Colon (tissue), 2 donors: Measurements from ENCODE around the gene ELF5.

Source experiments
- FAIRE-seq: peaks from 2 replicates; lab custom pipeline; 2012; peaks lifted over from hg19 to GRCh38; lab: Jason Lieb, UNC
- donor health status: control.
- donor health status: control.

The ELF5 gene

DNA sequence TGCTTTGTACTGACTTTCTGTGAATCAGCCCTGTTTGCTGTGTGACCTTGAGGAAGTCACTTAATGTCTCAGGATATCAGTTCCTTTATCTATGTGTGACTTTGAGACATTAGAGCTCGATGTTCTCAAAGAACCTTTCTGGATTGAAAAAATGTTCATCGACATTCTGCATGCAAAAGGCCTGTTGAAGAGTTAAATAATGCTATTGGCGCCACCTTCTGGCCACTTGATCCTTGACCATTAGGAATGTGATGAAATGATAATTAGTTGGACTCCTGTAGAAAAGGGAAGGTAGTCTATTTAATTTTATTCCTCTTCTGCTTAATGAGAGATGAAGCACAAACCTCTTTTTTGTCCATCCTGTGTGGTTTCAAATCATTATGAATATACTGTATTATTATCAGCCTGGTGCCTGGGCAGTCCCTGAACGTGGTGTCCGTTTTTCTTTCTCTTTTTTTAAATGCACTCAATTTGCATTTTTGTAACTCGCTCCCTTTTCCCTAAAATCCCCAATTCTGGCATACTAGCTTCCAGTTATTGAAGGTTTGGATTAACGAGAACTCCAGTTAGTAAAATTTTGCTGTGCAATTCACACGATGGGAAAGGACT is 20.7 kb downstream of the ELF5 start:
- no peak for FAIRE-seq

DNA sequence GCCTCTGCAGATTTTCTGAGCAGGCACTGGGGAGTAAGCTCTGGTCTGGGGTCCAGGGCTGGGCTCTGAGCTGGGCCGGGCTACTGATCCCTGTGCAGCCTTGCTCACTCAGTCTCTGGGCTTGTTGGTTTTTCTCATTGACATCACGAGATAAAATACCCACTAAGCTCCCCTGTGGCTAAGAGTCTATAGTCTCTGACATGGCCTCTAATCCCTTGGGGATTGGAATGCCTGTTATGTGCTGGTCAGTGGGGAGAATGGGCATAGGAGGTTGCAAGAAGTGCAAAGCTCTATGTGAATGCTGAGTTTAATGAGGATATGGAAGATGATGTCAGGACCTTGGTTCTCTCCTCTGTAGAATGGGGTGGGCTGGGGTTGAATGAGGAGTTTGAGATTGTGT is 23.3 kb downstream of the ELF5 start:
- no peak for FAIRE-seq

DNA sequence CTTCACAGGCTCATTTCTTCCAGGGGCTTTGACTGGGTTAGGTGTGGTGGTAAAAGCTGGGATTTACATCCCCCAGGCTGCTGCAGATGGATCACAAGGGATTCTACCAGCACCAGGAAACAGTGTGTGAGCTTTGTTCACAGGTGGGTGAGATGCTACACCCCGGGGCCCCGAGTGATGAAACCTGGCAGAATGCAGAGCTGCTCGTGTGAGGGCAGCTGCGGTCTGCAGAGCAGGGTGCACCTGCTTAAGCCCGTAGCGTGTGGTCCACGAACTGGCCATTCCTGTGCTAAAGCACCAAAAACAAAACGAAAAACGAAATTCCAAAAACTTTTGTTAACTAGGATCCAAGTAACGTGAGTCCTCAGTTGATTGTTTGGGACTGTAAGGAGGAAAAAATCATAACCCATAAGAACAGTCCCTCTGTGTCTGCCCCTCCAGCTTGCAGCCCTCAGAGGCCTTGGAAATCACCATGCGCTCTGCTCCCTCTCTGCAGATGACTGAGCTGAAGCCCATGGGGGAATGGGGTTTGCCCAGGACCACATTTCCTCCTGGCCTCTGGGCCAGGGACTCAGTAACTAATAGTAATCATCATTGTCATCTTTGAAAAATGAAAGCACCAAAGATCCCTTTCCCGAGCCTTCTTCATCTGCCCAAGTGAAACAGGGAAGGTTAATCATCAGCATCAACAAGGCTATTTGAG is 24.6 kb downstream of the ELF5 start:
- no peak for FAIRE-seq

DNA sequence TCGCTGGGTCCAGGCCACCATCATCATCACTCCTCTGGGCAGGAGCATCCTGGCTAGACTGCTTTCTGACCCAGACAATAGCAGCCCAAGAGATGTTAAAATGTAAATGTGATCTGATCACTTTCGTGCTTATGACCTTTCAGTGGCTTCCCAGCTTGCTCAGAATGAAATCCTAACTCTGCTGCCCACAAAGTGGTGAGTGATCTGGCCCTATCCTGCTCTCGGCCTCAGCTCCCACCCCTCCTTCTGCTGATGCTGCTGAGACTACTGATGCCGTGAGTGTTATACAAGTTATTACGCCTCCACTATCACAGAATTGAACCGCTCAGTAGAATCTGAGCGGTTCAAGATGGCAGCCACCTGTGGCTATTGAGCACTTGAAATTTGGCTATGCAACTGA is 26.2 kb downstream of the ELF5 start:
- no peak for FAIRE-seq

DNA sequence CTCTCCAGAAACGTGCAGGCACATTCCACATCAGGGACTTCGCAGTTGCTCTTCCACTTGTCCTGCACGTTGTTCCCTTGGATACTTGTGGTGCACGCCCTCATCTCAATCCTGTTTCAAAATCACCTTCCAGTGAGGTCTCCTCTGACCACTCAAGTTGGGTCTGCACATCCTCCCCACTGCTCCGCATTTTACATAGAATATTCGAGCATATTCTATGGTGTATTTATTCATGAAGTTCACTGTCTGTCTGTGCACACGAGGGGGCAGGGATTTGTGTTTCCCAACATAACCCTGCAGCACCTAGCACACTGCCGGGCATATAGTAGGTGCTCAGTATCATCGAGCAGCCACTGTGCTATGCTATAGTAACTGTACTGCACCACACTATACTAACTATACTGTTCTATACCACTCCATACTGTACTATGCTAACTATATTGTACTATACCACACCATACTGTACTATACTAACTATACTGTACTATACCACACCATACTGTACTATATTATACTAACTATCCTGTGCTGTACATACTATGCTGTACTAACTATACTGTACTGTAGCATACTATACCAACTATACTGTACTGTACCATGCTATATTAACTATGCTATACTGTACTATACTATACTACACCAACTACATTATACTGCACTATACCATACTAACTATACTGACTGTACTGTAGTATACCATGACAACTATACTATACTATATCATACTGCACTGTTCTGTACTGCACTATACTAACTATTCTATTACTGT is 30.3 kb downstream of the ELF5 start:
- FAIRE-seq, result no peak

DNA sequence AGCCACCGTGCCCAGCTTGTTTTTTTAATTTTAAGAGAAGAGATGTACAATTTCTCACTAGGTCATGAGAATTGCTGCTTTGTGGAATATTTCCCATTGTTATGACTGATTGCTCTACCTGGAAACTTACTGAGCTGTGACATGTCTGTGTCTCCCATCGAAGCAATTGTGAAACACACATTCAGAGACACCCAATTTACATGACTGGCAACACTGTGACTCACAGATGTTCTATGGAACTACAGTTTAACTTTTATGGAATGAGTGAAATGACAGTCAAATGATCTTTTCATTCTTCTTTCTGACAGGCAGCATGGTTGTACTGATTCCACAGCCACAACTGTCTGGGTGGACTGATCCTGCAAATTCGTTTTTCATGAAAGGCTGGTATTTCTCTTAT is 32.3 kb downstream of the ELF5 start:
- no peak for FAIRE-seq

DNA sequence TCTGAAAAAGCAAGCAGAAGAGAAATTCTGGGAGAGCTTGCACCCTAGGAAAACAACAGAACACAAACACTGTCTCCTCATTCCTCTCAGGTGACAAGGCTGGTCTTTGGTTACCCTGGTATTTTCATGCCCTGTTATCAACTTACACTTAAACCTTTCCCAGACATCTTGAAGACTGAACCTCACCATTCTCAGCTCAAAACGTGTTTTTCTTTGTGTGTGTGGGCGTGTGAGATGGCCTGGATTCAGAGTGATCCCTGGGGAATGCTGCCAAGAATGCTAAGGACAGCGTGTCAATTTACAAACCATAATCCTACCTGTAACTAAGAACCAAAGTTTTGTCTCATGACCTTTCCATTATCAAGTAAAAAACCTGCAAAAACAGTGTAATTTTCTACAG is 33.3 kb downstream of the ELF5 start:
- no peak for FAIRE-seq

DNA sequence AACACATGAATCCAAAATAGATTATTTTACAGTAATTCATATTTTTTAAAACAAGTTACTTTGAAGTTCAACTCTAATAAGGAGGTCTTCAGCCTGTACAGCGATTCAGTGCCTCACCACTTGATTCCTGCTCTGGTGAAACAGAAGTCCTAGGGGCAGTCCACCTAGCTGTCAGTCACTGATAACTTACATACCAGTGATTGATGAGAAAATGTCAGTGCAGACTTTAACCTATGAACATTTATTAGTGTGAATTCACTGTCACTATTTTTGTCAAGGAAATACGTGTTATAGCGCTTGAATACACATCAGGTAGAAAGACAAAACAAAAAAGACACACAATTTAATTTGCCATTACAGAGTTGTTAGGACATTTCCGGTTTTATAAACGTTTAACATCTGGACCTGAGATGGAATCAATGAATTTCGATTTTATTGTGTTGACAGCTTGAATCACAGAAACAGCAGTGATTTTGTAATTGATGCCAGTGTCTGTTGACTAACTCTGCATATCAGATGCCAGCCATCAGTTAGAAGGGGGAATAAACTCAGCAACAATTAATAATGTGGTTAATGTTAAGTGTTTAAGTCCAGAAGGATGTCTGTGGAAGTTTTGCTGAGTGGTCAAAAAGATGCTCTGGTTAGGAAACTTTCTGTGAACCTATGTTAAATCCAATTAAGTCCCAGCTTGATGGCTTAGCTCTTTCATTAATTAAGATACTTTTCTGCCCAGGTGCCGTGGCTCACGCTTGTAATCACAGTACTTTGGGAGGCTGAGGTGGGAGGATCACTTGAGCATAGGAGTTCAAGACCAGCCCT is 34.5 kb downstream of the ELF5 start:
- no peak for FAIRE-seq

DNA sequence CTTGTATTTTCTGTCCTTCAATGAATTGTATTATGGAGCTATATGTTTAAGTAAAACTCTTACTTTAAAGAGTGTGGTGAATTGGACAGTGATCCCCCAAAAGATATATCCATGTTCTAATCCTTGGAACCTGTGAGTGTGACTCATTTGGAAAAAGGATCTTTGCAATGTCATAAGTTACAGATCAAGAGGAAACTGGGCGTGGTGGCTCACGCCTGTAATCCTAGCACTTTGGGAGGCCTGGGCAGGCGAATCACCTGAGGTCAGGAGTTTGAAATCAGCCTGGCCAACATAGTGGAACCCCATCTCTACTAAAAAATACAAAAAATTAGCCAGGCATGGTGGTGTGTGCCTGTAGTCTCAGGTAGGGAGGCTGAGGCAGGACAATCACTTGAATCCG is 36.7 kb downstream of the ELF5 start:
- no peak for FAIRE-seq

DNA sequence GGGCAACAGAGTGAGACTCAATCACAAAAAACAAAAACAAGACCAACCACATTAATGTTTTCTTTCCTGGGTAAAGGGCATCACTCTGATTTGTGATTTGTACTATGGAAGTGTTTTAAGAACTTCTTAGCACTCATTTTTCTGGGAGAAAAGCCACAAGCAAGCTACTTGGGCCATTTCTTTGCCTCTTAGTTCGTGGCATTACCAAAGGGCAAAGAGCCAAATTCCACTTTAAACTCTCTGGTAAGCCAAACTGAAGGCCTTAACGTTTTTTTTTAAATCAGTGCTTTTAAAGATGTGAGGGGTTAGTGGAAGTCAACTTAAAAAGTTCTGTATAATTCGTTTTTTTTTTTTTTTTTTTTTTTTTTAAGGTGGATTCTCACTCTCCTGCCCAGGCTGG is 37.9 kb downstream of the ELF5 start:
- no peak for FAIRE-seq

DNA sequence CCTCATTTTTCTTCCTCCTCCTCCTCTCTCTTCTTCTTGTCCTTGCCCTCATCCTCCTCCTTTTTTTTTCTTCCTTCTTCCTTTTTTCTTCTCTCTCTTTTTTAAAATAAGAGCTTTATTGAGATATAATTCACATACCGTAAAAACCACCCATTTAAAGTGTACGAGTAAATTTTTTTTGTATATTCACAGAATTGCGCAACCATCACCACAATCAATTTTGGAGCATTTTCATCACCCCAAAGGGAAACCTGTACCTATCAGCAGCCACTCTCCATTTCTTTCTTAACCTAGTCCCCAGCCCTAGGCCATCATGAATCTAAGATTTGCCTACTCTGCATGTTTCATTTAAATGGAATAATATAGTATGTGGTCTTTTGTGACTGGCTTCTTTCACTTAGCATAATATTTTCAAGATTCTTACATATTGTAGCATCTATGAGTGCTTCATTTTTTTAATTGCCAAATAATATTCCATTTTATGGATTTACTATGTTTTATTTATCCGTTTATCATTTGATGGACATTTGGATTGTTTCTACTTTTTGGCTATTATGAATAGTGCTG is 39.9 kb downstream of the ELF5 start:
- no peak for FAIRE-seq

DNA sequence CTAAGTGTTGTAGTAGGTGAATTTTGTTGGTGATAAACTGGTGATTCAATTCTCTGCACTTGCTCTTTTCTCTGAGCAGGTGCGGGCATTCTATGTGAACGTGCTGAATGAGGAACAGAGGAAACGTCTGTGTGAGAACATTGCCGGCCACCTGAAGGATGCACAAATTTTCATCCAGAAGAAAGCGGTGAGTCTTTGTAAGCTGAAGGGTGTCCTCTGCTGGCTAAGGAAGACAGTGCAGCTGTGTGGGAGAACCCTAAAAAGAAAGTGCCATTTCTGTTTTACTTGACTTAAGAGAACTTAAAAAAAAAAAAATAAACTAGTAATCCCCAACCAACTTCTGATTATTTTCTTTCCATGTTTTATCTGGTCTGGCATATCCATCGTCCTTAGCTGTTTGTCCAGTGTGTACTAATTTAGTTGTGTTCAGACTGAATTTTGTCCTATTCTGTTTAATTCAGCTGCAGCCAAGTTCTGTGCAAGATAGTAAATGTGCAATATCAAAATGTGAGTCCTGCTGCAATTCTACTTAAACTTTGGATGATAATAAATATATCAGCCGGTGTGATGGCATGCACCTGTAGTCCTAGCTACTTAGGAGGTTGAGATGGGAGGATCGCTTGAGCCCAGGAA is 45.3 kb downstream of the ELF5 start:
- no peak for FAIRE-seq

DNA sequence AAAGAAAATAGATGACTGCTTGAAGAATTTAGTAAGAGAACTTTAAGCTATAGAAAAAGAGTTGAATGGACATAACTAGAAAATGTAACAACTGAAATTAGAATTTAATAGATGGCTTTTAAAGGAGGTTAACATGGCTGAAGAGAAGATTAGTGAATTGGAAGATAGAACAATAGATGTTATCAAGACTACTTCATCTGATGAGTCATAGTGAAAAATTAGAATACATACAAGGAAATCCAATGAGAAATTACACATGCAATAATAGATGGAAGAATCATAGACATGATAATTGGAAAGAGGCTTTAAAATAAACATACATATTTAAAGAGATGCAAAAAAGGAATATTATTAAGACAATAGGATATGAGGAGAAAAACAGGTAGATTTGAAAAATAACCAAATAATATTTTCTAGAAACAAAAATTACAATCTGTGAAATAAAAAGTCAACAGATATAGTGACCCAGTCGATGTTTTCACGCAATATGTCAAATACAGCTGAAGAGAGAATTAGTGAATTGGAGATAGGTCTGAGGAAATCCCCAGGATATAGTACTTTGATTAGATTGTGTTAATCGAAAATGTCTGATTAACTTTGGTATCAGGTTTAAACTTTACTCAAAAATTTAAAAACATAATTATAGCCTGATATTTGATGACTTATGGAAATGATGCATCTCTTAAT is 46.6 kb downstream of the ELF5 start:
- no peak for FAIRE-seq

DNA sequence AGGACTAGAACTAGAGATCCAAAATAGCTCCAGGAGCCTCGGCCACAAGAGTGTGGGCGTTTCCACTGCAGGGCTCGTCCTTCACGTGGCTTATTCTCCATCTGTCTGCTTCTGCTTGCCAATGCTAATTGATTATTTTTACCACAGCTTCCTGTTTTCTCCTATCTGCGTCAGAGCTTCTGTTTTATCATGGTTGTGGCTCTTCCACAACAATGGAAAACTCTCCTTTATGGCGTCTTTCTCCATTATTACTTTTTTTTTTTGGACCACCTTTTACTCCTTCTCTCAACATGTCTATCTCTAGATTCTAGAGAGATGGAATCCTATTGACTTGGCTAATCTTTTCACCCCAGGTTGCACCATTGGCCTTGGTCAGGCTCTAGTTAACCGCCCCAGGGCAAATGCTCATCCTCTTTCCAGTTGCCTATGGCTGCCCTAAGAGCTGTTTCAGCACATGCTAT is 49.0 kb downstream of the ELF5 start:
- FAIRE-seq, result no peak

DNA sequence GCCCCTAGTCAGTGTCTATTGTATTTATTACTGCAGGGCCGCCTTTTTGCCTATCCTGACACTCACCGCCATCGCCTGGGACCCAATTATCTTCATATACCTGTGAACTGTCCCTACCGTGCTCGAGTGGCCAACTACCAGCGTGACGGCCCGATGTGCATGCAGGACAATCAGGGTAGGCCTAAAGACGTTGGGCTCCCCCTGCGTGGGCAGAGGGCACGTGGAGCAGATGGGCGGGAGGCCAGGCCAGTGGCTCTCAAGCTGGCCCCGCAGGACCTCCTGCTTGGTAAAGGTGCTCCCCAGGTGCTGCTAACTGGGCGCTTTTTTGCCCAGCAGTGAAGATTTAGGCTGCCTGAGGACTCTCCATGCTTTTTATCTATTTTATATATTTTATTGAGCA is 52.4 kb downstream of the ELF5 start:
- FAIRE-seq, result no peak

DNA sequence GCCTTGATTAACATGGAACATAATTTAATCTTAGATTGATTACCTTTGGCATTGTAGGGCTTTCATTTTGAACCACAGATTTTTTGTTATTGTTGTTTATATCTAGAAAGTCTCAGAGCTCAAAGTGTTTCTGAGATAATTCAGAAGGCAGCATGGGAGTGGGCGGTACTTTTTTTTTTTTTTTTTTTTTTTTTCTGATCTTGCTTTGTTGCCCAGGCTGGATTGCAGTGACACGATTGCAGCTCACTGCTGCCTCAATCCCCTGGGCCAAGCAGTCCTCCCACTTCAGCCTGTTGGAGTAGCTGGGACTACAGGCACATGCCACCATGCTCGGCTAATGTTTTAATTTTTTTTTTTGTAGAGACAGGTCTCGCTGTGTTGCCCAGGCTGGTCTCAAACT is 53.3 kb downstream of the ELF5 start:
- no peak for FAIRE-seq

DNA sequence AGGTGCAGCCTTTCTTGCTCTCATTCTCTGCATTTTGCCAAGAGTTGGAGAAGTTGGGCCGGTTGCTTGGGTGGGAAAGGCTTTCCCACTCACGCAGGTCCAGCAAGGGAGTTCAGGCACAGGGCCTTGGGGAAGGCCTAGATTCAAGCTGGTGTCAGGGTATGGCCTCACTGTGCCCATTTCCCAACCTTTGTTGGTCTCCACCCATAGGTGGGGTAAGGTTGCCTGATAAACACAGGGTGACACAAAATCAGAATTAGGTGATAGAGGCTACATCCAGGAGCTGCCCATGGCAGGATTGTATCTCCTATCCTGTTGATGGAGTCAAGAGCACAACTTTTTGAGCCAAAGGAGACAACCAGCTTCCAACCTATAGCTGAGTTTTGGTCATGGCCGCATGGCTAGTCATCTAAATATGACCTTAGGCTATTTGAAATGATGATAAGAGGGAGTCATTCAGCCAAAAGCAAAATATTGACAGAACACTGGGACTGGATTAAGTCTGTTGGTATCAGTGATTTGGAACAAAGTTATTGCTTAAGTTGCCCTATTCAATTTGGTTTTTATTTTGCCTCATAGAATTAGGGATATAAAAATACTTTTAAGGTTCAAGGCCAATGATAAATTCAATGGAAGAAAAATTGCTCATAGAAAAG is 54.0 kb downstream of the ELF5 start:
- FAIRE-seq, result no peak

DNA sequence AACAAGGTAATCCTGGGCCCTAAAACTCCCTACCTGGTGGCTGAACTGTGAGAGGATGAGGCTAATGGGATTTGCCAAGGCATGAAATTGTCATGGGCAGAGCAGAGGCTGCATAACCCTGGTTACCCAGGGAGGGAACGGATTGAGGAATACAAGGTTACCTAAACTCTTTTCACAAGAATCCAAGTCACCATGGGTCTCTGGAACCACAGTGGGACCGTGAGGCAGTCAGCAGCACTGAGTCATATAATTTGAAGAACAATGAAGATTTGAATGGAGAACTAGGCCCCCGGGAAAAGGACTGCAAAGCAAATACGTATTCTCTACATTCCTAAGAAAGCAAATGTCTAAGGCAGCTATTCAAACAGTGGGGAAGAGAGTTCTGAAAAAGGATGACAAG is 55.1 kb downstream of the ELF5 start:
- FAIRE-seq, result no peak

DNA sequence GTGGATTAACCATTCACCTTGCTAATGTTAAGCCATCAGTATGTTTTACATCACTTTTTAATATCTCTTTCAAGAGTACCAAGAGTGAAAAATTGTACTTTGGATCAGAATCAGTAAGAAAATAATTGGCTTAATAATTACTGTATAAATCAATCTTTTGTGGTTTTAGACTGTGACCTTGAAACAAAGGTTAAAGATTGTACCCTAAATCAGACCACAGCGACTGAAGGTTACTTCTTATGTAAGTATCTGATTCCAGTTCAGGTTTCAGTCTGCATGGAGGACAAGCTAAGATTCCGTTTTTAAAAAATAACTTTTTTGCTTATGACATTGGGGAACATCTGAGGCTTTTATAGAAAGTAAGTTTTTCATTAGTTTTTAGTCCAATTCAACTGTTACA is 56.0 kb downstream of the ELF5 start:
- FAIRE-seq, result no peak

DNA sequence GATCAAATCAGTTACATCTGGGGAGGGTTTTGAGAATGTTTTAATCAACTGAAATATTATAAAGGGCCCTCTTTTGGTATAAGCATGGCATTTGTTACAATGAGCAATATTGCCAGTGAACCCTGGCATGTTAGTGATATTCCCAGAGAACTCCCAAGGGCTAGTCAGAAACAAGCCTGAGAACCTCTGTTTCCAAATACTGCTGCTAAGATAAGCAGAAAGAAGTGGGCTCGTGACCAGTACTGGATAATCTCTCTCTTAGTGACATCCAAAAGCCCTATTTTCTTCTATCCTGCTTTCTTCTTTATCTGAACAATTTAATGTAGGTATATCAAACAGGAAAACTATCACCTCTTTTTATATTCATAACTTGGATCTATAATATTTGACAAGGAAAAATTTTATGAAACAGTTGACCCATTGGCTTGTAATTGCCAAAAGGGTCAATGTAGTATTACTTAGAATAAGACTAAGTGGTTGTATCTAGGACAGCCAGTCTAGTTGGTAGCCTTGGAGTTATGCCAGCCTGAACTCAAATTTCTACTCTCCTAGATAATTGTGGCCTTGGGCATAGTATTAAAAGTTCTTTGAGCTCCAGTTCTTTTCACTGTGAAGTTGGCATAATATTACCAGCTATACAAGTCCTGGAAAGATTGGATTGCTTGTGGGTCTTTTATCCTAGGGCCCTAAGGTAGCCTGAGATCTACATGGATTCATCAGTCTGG is 59.1 kb downstream of the ELF5 start:
- FAIRE-seq, result no peak
